H9 (cell line): ENCODE results near the gene GTF3A. TPM values are rescaled to one million over a fixed set of nuclear protein-coding genes. Genes with fewer than 3 reads are reported as not detected.
A peak's percentile ranks its signal among the peaks of the same experiment; 100 is the strongest.

Source experiments
- DNase-seq: peaks from one replicate; pipeline ENCODE4 v3.0.0-alpha.2; 2017
- H2AFZ ChIP-seq: one replicate; pipeline ENCODE4 v1.6.1; 2013; ENCODE audit warnings: mild to moderate bottlenecking, low read length, control low read depth, moderate library complexity
- H2AK5ac ChIP-seq: 2 replicates; pipeline ENCODE4 v1.6.1; 2013; ENCODE audit warnings: low read length, control low read depth, mixed read lengths; ENCODE audit not compliant: insufficient read length
- H2BK120ac ChIP-seq: one replicate; pipeline ENCODE4 v1.6.1; 2013; ENCODE audit warnings: low read depth, mild to moderate bottlenecking, low read length, control low read depth, inconsistent platforms; ENCODE audit not compliant: poor library complexity, severe bottlenecking
- H2BK12ac ChIP-seq: 2 replicates; pipeline ENCODE4 v1.6.1; 2013; ENCODE audit warnings: low read length, control low read depth, mixed read lengths, low read depth; ENCODE audit not compliant: insufficient read length
- H2BK15ac ChIP-seq: 2 replicates; pipeline ENCODE4 v1.6.1; 2013; ENCODE audit warnings: low read depth, low read length, control low read depth
- H2BK20ac ChIP-seq: one replicate; pipeline ENCODE4 v1.6.1; 2013; ENCODE audit warnings: low read depth, mild to moderate bottlenecking, low read length, control low read depth, inconsistent platforms; ENCODE audit not compliant: poor library complexity, severe bottlenecking
- H2BK5ac ChIP-seq: 2 replicates; pipeline ENCODE4 v1.6.1; 2013; ENCODE audit warnings: low read length, control low read depth, mixed read lengths; ENCODE audit not compliant: insufficient read length
- H3K14ac ChIP-seq: 2 replicates; pipeline ENCODE4 v1.6.1; 2013; ENCODE audit warnings: low read length, control low read depth; ENCODE audit not compliant: insufficient read depth
- H3K18ac ChIP-seq: 2 replicates; pipeline ENCODE4 v1.6.1; 2013; ENCODE audit warnings: low read depth, mild to moderate bottlenecking, mixed read lengths, low read length, control low read depth; ENCODE audit not compliant: insufficient read length
- H3K23ac ChIP-seq: 2 replicates; pipeline ENCODE4 v1.6.1; 2013; ENCODE audit warnings: low read length, control low read depth, mixed read lengths, low read depth; ENCODE audit not compliant: insufficient read length
- H3K23me2 ChIP-seq: 2 replicates; pipeline ENCODE4 v1.6.1; 2013; ENCODE audit warnings: low read depth, mild to moderate bottlenecking, mixed read lengths, low read length, control low read depth; ENCODE audit not compliant: insufficient read length, poor library complexity, severe bottlenecking
- H3K27ac ChIP-seq: 2 replicates; pipeline ENCODE4 v1.5.1; 2013; ENCODE audit warnings: low read length, control low read depth, mixed read lengths, low read depth; ENCODE audit not compliant: insufficient read length
- H3K27me3 ChIP-seq: 2 replicates; pipeline ENCODE4 v1.6.1; 2013; ENCODE audit warnings: low read length, control low read depth, inconsistent platforms; ENCODE audit not compliant: insufficient read depth
- H3K4ac ChIP-seq: 2 replicates; pipeline ENCODE4 v1.6.1; 2013; ENCODE audit warnings: low read depth, mild to moderate bottlenecking, control low read depth, inconsistent platforms, low read length, moderate library complexity
- H3K4me1 ChIP-seq: 2 replicates; pipeline ENCODE4 v1.6.1; 2013; ENCODE audit warnings: low read length, control low read depth, inconsistent platforms; ENCODE audit not compliant: insufficient read depth
- H3K4me2 ChIP-seq: 2 replicates; pipeline ENCODE4 v1.6.1; 2013; ENCODE audit warnings: low read length, control low read depth, mixed read lengths; ENCODE audit not compliant: insufficient read length, insufficient read depth
- H3K56ac ChIP-seq: 2 replicates; pipeline ENCODE4 v1.6.1; 2013; ENCODE audit warnings: low read depth, mild to moderate bottlenecking, mixed read lengths, low read length, control low read depth; ENCODE audit not compliant: insufficient read length
- H3K79me1 ChIP-seq: 2 replicates; pipeline ENCODE4 v1.6.1; 2013; ENCODE audit warnings: low read depth, mild to moderate bottlenecking, moderate library complexity, low read length, control low read depth, inconsistent platforms; ENCODE audit not compliant: insufficient read depth, poor library complexity, severe bottlenecking
- H3K79me2 ChIP-seq: 2 replicates; pipeline ENCODE4 v1.6.1; 2013; ENCODE audit warnings: low read length, control low read depth, inconsistent platforms; ENCODE audit not compliant: insufficient read depth
- H3K9ac ChIP-seq: 2 replicates; pipeline ENCODE4 v1.6.1; 2013; ENCODE audit warnings: low read length, control low read depth, mixed read lengths; ENCODE audit not compliant: insufficient read length; ENCODE audit errors: extremely low read depth
- H3K9me3 ChIP-seq: one replicate; pipeline ENCODE4 v1.6.1; 2013; ENCODE audit warnings: low read depth, low read length, inconsistent platforms; ENCODE audit not compliant: control insufficient read depth
- H3T11ph ChIP-seq: one replicate; pipeline ENCODE4 v1.6.1; 2013; ENCODE audit warnings: mild to moderate bottlenecking, low read length, control low read depth, inconsistent platforms
- H4K20me1 ChIP-seq: one replicate; pipeline ENCODE4 v1.6.1; 2013; ENCODE audit not compliant: control insufficient read depth, insufficient read length, insufficient read depth
- H4K5ac ChIP-seq: 2 replicates; pipeline ENCODE4 v1.6.1; 2013; ENCODE audit warnings: low read depth, mild to moderate bottlenecking, mixed read lengths, low read length, control low read depth; ENCODE audit not compliant: insufficient read length
- H4K8ac ChIP-seq: replicated peaks from 2 replicates; pipeline ENCODE4 v1.6.1; 2013; ENCODE audit warnings: low read length, control low read depth, mixed read lengths, low read depth; ENCODE audit not compliant: insufficient read length
- H4K91ac ChIP-seq: 2 replicates; pipeline ENCODE4 v1.6.1; 2013; ENCODE audit warnings: low read depth, mild to moderate bottlenecking, moderate library complexity, mixed read lengths, low read length, control low read depth; ENCODE audit not compliant: insufficient read length
- H3K27ac Mint-ChIP-seq, 3 experiments: 2 replicates in 2 of 3; 3 replicates in 1 of 3; pipeline ENCODE4 v1.8.0; 2020 to 2021; ENCODE audit warnings: mixed read lengths in 3 of 3, mild to moderate bottlenecking in 1 of 3, moderate library complexity in 1 of 3
- H3K27me3 Mint-ChIP-seq: 2 replicates; pipeline ENCODE4 v1.8.0; 2021; ENCODE audit warnings: low read depth, mild to moderate bottlenecking, moderate library complexity, mixed read lengths
- H3K36me3 Mint-ChIP-seq, 3 experiments: 2 replicates in 2 of 3; 3 replicates in 1 of 3; pipeline ENCODE4 v1.8.0; 2020 to 2021; ENCODE audit warnings: low read depth in 3 of 3, mixed read lengths in 3 of 3; ENCODE audit not compliant: insufficient read depth in 1 of 3
- H3K4me1 Mint-ChIP-seq, 2 experiments: 2 replicates each; pipeline ENCODE4 v1.8.0; 2020; ENCODE audit warnings: mixed read lengths in 2 of 2
- H3K4me3 Mint-ChIP-seq, 2 experiments: 2 replicates in 1 of 2; 3 replicates in 1 of 2; pipeline ENCODE4 v1.8.0; 2020 to 2021; ENCODE audit warnings: mild to moderate bottlenecking in 2 of 2, mixed read lengths in 2 of 2, moderate library complexity in 1 of 2
- H3K9me3 Mint-ChIP-seq, 2 experiments: 2 replicates in 1 of 2; 3 replicates in 1 of 2; pipeline ENCODE4 v1.8.0; 2020; ENCODE audit warnings: mild to moderate bottlenecking in 2 of 2, mixed read lengths in 2 of 2, moderate library complexity in 1 of 2
- WGBS: extraction: QIAGEN DNeasy Blood & Tissue Kit; methylation state at CpG from one replicate; pipeline ENCODE4 v1.1.7; 2013; ENCODE audit warnings: missing lambda C conversion rate, low lambda C conversion rate, mixed read lengths; ENCODE audit not compliant: insufficient read length; ENCODE audit errors: extremely low coverage; 5-methylcytosine and 5-hydroxymethylcytosine counted together
- long read RNA-seq: library from polyadenylated mRNA; unstranded; transcript quantifications from one replicate; pipeline ENCODE4 v2.0.0, GENCODE V29; 2020
- total RNA-seq: library from RNA; stranded (reverse); gene quantifications from 2 replicates; pipeline ENCODE4 v1.2.1, GENCODE V29; 2021
- TF ChIP-seq, protein P1 (sequence below): fragments of 200-600 bp; sonication (generic); conservative IDR thresholded peaks from 3 replicates; pipeline ENCODE4 v1.8.0; 2021; ENCODE audit warnings: antibody characterized with exemption, mild to moderate bottlenecking

Gene GTF3A
- total RNA-seq: 70.0 and 70.5 TPM in 2 replicates
- long read RNA-seq, transcript GTF3A-202 (8 exons, 1,191 nt): minor isoform, 19 of 496 reads
- long read RNA-seq, transcript GTF3A-201 (9 exons, 1,383 nt): major isoform, 416 of 496 reads
- long read RNA-seq, partial matches to known transcripts: 22 of 496 reads
- long read RNA-seq, other reads (novel, unspliced or antisense): 39 of 496 reads

DNA sequence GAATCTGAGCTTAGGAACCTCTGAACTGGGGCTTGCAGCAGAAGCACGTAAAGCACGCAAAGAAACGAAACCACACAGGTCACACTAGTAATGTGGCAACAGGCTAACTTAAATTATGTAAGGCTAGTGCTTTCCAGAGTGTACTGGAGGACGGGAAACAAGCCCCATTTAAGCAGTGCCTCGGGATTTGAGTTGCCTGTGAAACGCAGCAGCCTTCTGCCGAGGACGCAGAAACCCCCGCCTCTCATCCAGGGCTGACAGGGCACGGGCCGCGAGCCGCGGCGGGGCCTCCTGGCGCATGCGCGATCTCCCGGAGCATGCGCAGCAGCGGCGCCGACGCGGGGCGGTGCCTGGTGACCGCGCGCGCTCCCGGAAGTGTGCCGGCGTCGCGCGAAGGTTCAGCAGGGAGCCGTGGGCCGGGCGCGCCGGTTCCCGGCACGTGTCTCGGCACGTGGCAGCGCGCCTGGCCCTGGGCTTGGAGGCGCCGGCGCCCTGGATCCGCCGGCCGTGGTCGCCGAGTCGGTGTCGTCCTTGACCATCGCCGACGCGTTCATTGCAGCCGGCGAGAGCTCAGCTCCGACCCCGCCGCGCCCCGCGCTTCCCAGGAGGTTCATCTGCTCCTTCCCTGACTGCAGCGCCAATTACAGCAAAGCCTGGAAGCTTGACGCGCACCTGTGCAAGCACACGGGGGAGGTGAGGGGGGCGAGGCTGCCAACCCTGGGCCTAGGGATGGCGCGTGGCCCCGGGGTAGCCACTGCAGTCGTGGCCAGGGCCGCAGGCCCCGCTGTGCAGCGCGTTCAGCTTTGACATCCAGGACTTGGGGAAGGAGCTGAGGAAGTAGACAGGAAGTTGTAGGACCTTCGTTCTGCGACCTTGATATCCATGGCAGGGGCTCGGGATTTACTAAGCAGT is at the start of gene GTF3A:
Gene GTF3A, plus strand, starts transcription at position 374 of the 912 bp plus-strand sequence.
- H3K56ac ChIP-seq: no peak within 1 kb of the TSS
- H3K4me1 ChIP-seq: no peaks in the 10 kb centered on the region; the same call in 1 of the 2 replicates
- H2AK5ac ChIP-seq: no peak within 1 kb of the TSS
- H3K23me2 ChIP-seq: peaks cover 16% of the 10 kb centered on the region
- no peak within 1 kb of the TSS for H3K23ac ChIP-seq
- Mint-ChIP-seq H3K27ac (0 out of 7 replicates have a peak within 1 kb of the TSS, but pooled peaks of 1 of the 3 experiments have one; percentile 22), H3K4me1 (peaks cover 22 to 26% of the 10 kb centered on the region in 2 experiments), H3K4me3 (peak within 1 kb of the TSS; percentile 75), H3K27me3 (peaks cover 26% of the 10 kb centered on the region), H3K9me3 (no peaks in the 10 kb centered on the region; a peak in 1 of 5 replicates), H3K36me3 (peaks cover 6 to 22% (median 21%) of the 10 kb centered on the region in 3 experiments; a peak in 6 of 7 replicates)
- no peak within 1 kb of the TSS for H3T11ph ChIP-seq
- no peak within 1 kb of the TSS for H4K5ac ChIP-seq
- H4K91ac ChIP-seq: no peak within 1 kb of the TSS
- H3K27ac ChIP-seq: no peak within 1 kb of the TSS
- no CpG with 5 or more reads among the region's 85 CpGs for WGBS
- no peaks in the 10 kb centered on the region for H3K79me1 ChIP-seq
- no peak within 1 kb of the TSS for H3K4ac ChIP-seq
- peak within 1 kb of the TSS; percentile 50 for H3K4me2 ChIP-seq
- 0 out of 2 replicates have a peak within 1 kb of the TSS, but pooled peaks have one; percentile 4 for H3K14ac ChIP-seq
- peak within 1 kb of the TSS; percentile 6 for H3K9ac ChIP-seq
- no peaks in the 10 kb centered on the region for H3K9me3 ChIP-seq
- TF ChIP-seq, protein P1, sequence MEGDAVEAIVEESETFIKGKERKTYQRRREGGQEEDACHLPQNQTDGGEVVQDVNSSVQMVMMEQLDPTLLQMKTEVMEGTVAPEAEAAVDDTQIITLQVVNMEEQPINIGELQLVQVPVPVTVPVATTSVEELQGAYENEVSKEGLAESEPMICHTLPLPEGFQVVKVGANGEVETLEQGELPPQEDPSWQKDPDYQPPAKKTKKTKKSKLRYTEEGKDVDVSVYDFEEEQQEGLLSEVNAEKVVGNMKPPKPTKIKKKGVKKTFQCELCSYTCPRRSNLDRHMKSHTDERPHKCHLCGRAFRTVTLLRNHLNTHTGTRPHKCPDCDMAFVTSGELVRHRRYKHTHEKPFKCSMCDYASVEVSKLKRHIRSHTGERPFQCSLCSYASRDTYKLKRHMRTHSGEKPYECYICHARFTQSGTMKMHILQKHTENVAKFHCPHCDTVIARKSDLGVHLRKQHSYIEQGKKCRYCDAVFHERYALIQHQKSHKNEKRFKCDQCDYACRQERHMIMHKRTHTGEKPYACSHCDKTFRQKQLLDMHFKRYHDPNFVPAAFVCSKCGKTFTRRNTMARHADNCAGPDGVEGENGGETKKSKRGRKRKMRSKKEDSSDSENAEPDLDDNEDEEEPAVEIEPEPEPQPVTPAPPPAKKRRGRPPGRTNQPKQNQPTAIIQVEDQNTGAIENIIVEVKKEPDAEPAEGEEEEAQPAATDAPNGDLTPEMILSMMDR: no peak
- peak; percentile 83 for DNase-seq
- no peak within 1 kb of the TSS for H2BK15ac ChIP-seq
- no peak within 1 kb of the TSS for H2BK5ac ChIP-seq
- H2AFZ ChIP-seq: no peak within 1 kb of the TSS
- H2BK12ac ChIP-seq: no peak within 1 kb of the TSS
- H3K27me3 ChIP-seq: no peaks in the 10 kb centered on the region; the same call in 1 of the 2 replicates
- H3K79me2 ChIP-seq: no peaks in the 10 kb centered on the region; the same call in 1 of the 2 replicates
- H4K20me1 ChIP-seq: no peaks in the 10 kb centered on the region
- no peak within 1 kb of the TSS for H3K18ac ChIP-seq
- no peak within 1 kb of the TSS for H4K8ac ChIP-seq
- no peak within 1 kb of the TSS for H2BK20ac ChIP-seq
- H2BK120ac ChIP-seq: no peak within 1 kb of the TSS
